ENCODE data around the gene VCL.

Gene VCL

DNA sequence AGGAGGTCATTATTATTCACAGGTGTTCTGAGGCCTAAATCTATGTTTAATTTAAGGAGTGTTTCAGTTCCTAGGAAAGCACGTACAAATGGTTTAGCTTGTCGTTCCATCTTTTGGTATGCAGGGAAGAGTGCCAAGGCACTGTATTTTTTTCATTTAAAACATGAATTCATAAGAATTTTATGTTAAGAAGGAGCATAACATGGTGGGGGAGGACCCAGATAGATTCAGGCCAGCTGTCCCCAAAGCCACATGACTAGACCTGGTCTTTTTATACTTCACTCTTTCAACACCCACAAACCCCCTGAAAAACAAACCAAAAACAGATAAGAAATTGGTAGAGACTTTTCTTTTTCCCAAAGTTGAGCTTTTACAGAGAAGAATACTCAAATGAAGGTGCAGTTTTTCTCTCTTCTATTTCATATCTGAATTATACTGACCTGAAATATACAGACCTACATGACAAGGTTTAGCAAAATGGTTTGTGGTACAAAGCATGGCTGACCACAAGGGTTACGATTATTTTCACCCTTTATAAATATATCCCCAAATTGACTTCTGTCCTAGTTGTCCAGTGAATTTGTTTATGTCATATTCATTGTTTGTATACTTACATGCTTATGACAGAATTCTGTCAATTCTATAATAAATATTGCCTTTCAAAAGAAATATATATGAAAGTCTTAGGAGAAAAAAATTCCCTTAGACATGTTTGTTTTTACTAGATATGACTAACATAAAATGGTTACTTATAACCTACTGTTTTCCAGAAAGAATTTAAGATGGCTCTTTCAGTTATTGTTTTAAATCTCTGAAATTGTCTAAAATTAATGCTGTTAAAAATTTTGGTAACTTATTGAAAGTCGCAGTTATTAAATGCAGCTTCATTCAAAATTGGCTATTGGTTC lies 81.4 kb downstream of the VCL start:
- no peak for DNase-seq

GRCh38 chr10:74079936-74080590 lies 82.1 kb downstream of the VCL start:
- DNase-seq: no peak

DNA sequence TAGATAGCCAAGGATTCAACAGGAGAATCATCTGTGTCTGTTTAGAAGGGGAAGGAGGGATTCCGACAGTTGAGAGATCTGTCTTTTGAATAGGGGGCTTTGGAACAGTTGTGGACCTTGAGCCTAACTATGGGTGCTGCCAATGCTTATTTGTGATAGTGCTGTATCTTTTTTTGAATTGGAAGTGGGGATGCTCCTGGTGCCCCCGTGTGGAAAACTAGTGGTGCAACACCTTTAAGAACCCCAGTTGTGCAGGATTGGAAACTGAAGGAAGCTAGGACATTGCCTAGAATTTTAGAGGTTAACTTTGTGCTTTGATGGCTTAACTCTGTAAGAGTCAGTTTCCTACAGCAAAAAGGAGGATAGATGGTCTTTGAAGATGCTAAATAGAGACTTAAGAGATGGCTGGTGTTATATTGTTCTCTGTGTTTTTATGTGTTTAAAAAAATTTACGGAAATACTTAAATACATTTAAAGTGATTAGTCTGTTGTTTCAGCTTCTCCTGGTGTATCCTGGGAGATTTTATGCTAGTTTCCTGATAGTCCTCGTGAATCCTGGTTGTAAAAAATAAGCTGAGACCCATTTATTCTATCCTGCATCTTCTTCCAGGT lies 83.4 kb downstream of the VCL start:
- peak; percentile 16 for DNase-seq

DNA sequence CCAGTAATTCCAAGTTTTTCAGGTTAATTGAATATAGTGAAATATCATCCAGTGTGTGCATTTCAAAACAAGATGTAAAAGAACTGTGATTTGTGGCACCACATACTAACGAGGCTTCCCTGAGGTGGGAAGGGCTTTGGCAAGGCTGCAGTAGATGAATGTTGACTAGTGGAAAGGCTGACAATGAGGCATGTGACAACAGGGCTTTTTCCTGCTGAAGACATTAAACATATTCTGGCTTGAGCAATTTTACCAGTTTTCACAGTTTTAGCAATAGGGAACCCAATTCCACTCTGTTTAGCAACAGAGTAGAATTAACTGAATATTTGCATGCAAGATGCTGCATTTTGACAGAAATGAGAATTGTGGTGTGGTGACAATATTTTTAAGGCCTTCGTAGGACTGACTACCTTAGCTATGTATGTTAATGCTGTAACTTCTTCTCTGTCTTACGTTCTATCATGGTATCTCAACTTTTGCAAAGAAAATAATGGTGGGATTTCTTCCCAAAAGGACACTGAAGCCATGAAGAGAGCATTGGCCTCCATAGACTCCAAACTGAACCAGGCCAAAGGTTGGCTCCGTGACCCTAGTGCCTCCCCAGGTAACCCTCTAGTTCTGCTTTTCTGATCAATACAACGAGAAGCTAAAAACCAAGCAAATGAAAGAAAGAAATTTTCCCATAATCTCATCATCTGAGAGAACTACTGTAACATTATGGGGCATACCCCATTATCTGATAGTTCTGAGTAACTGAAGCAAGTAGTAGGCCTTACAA lies 84.2 kb downstream of the VCL start:
- no peak for DNase-seq

- DNase-seq: no peak
These were observed 85.4 kb downstream of the VCL start for GRCh38 chr10:74083304-74083703.

- DNase-seq: no peak
These were observed 87.0 kb downstream of the VCL start for GRCh38 chr10:74084955-74085354.

DNA sequence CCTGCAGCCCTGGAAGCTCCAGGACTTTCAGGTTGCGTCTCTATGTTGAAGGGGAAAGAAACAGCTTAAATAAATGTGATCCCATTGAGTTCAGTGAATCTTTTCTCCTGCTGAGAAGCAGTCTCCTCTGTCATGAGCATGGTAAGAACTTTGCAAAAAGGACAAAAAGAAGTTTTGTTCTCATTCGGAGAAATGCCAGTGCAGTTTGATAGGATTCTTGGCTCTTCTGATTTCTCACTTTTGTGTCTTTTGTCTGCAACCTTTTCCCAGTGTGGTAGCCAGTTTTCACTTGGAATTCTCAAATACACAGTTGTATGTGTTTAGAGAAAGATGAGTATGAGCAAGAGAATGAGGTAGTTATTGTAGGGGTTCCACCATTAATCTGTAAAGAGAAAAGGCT lies 88.4 kb downstream of the VCL start:
- no peak for DNase-seq

GRCh38 chr10:74088722-74089121 lies 90.8 kb downstream of the VCL start:
- DNase-seq: no peak

GRCh38 chr10:74092372-74092771 lies 94.5 kb downstream of the VCL start:
- DNase-seq: no peak

DNA sequence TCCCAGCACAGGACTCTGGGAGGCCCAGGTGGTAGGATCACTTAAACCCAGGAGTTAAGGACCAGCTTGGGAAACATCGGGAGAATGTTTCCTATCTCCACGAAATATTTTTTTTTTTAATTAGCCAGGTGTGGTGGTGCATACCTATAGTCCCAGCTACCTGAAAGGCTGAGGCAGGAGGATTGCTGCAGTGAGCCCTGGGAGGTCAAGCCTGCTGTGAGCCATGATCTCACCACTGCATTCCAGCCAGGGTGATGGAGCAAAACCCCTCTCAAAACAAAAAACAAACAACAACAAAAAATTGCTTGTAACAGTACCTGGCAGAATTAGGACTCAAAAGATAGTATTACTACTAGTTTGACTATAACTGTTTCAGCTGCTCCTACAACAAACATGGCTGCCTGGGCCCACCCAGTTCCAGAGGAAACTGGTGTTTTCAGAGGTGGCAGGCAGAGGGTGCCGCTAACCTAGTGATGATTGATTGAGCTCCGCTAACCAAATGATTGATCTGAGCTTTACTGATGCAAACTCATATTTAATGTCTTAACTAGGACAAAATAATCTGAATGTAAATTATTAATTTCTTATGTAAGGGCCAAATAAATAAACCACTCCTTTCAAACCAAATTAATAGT lies 95.7 kb downstream of the VCL start:
- DNase-seq: no peak

GRCh38 chr10:74094231-74094630 lies 96.3 kb downstream of the VCL start:
- DNase-seq: no peak

- no peak for DNase-seq
These were observed 98.9 kb downstream of the VCL start for GRCh38 chr10:74096777-74097176.

GRCh38 chr10:74097776-74098175 lies 99.9 kb downstream of the VCL start:
- no peak for DNase-seq

GRCh38 chr10:74099420-74099819 lies 101.5 kb downstream of the VCL start:
- DNase-seq: no peak

DNA sequence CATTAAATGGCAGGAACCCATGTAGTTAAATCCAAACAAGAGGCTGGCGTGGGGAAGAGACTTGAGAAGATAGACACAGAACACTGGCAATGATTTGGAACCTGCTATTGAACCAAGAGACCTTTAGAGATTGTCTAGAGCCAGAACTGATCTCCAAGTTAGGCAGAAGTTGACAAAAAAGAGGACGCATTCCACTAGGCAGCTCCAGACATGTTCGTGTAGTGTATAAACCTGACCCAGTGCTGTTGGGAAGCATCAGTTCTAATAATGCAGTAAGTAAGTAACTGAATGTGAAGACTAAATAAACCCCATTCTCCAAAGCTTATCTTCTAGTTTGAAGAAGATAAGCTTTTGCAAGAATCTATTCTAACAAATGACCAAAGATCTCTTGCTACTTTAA lies 101.9 kb downstream of the VCL start:
- no peak for DNase-seq

- DNase-seq: no peak
These were observed 105.8 kb downstream of the VCL start for GRCh38 chr10:74103560-74104258.

- no peak for DNase-seq
These were observed 106.6 kb downstream of the VCL start for GRCh38 chr10:74104480-74104879.

GRCh38 chr10:74104996-74105395 lies 107.1 kb downstream of the VCL start:
- no peak for DNase-seq

DNA sequence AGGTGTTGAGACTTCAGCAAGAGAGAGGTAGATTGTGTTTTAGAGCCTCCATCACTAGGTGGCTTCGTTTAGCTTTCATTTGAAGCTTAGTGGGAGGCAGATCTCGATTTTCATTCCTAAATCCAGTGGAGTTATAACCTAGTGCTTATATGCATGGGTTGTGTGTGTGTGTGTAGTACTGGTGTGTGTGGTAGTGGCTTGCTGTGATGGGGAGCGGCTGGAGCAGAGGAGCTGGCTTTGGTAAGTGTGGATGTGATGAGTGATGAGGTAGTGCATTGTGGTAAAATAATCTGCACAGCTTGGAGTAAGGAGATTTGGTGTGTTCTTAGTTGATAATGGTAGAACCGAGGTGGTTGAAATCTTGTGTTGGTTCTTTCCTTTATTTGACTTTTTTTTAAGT lies 109.5 kb downstream of the VCL start:
- DNase-seq: no peak

DNA sequence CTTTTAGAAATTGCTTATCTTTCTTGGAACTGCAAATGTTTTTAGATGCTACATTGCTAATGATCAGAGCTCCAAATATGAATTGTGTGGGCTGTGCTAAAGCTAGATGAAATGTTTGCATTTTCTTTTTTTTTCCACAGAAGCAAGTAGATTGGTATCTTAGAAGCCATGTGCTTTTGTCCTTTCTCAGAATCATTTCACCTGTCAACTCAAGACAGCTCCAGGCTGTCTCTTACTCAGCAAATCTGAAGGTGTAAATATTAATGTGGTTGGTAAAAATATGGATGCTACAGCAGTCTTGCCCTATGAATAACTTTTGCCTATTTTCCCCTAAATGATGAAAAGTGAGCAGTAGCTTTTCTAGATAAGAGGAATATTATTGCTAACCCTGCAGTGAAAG lies 111.5 kb downstream of the VCL start:
- DNase-seq: no peak

- no peak for DNase-seq
These were observed 112.2 kb downstream of the VCL start for GRCh38 chr10:74110120-74110519.

GRCh38 chr10:74111799-74112198 lies 113.9 kb downstream of the VCL start:
- DNase-seq: no peak

Measured in effector CD4-positive, alpha-beta T cell (primary cell).